Esophagus muscularis mucosa (tissue), 4 donors: ENCODE measurements around the gene PSME2. TPM values are rescaled to one million over a fixed set of nuclear protein-coding genes. Genes with fewer than 3 reads are reported as not detected.
A peak's percentile ranks its signal among the peaks of the same experiment; 100 is the strongest.

Experiments
- DNase-seq: peaks from one replicate; pipeline ENCODE4 v3.0.0-alpha.2; 2017; ENCODE audit errors: extremely low spot score
- H3K27ac ChIP-seq, 4 donors: fragments of 200-600 bp; sonication (generic); replicated peaks in 1 of 4; 1 replicate in 3 of 4; 2 replicates in 1 of 4; pipeline ENCODE4 v1.5.1; 2016 to 2019; ENCODE audit warnings: mild to moderate bottlenecking in 1 of 4
- H3K27me3 ChIP-seq, 4 donors: fragments of 200-600 bp; sonication (generic); one replicate each; pipeline versions ENCODE4 v1.5.1 to v1.6.0; 2016 to 2019
- H3K36me3 ChIP-seq, 4 donors: fragments of 200-600 bp; sonication (generic); one replicate each; pipeline ENCODE4 v1.5.1; 2016 to 2019
- H3K4me1 ChIP-seq, 4 donors: fragments of 200-600 bp; sonication (generic); one replicate each; pipeline ENCODE4 v1.5.1; 2016 to 2019
- H3K4me3 ChIP-seq, 4 donors: fragments of 200-600 bp; sonication (generic); 1 replicate in 2 of 4; 2 replicates in 2 of 4; pipeline ENCODE4 v1.5.1; 2016 to 2019; ENCODE audit warnings: mild to moderate bottlenecking in 4 of 4, moderate library complexity in 1 of 4
- H3K9me3 ChIP-seq, 4 donors: fragments of 200-600 bp; sonication (generic); 1 replicate in 3 of 4; 2 replicates in 1 of 4; pipeline ENCODE4 v1.5.1; 2016 to 2019
- CTCF ChIP-seq, 3 experiments: fragments of 200-600 bp in 2 of 3; fragments of 450-650 bp in 1 of 3; sonication (generic) in 2 of 3; IDR thresholded peaks; one replicate each; pipeline ENCODE4 v1.5.1; 2017 to 2019; ENCODE audit warnings: antibody characterized with exemption in 3 of 3, mild to moderate bottlenecking in 2 of 3, moderate library complexity in 1 of 3
- EP300 ChIP-seq: sonication (generic); formaldehyde crosslinking; IDR thresholded peaks from one replicate; pipeline ENCODE4 v1.6.1; 2017; ENCODE audit warnings: antibody characterized with exemption
- POLR2A ChIP-seq: fragments of 450-650 bp; IDR thresholded peaks from one replicate; pipeline ENCODE4 v1.6.1; 2017; ENCODE audit warnings: antibody characterized with exemption, moderate library complexity, mild to moderate bottlenecking, low read depth
- POLR2AphosphoS5 ChIP-seq, 2 donors: sonication (generic); formaldehyde crosslinking; IDR thresholded peaks; one replicate each; pipeline ENCODE4 v1.6.1; 2017; ENCODE audit warnings: antibody characterized with exemption in 2 of 2
- WGBS: methylation state at CpG from one replicate; pipeline ENCODE4 v1.1.5; 2018; 5-methylcytosine and 5-hydroxymethylcytosine counted together
- intact Hi-C: fragments of 100-400 bp; cut with DNase I; formaldehyde crosslinking; loops from one replicate; pipeline ENCODE4 v1.15.1; 2023
- total RNA-seq, 4 donors: library from RNA; depleted of rRNA; stranded (reverse); fragments of >200 nt; gene quantifications; one replicate each; pipeline versions ENCODE4 v1.1.0 to v1.2.1, GENCODE V29; 2016

PSME2 gene
- total RNA-seq, 4 donors from 2014 or later: 32.8 to 64.3 (median 42.6) TPM

GRCh38 chr14:24137529-24138395, 8.6 kb downstream of the PSME2 start:
- Histone ChIP-seq H3K27ac (peak overlapping the region; percentile 89 to 96 (median 92)), H3K4me1 (peaks cover 45 to 64% (median 58%) of the 10 kb centered on the region in 4 donors), H3K36me3 (peaks cover 10 to 25% (median 24%) of the 10 kb centered on the region in 4 donors), H3K9me3 (no peaks in the 10 kb centered on the region), H3K27me3 (no peaks in the 10 kb centered on the region), H3K4me3 (no peak overlapping the region)
- no peak for DNase-seq
- no peak for TF ChIP-seq POLR2A
- TF ChIP-seq POLR2AphosphoS5 (IDR thresholded peaks at IDR 0.05): no peak
- no peak for TF ChIP-seq CTCF (IDR thresholded peaks at IDR 0.05)
- no peak for TF ChIP-seq EP300
- intact Hi-C loops: no loop called here
- 86% methylated on average over 8 of the region's 8 CpGs for WGBS

GRCh38 chr14:24136684-24137528, 9.5 kb downstream of the PSME2 start:
- intact Hi-C loops: loop anchor here (1.0 kb wide), 1 partner anchor 23 kb away; the partner anchor contains the start of genes DCAF11 and NRL
- H3K36me3 ChIP-seq: peaks cover 10 to 25% (median 24%) of the 10 kb centered on the region in 4 donors
- H3K9me3 ChIP-seq: no peaks in the 10 kb centered on the region
- peaks cover 46 to 56% (median 55%) of the 10 kb centered on the region in 4 donors for H3K4me1 ChIP-seq
- TF ChIP-seq POLR2A (no peak), EP300 (no peak), CTCF (IDR thresholded peaks at IDR 0.05) (no peak), POLR2AphosphoS5 (IDR thresholded peaks at IDR 0.05) (no peak)
- WGBS: 50% methylated on average over 13 of the region's 13 CpGs
- DNase-seq: no peak
- H3K27ac ChIP-seq: peak overlapping the region; percentile 89 to 96 (median 92)
- H3K27me3 ChIP-seq: no peaks in the 10 kb centered on the region
- peak overlapping the region; percentile 75 to 99 (median 94) for H3K4me3 ChIP-seq

GRCh38 chr14:24135834-24136683, 10.4 kb downstream of the PSME2 start, which contains the start of gene PSME1:
PSME1 (plus strand) TSS chr14:24136194; CDS start chr14:24136263, 69 bp downstream.
- peak; percentile 97 for DNase-seq
- intact Hi-C loops: loop anchor here (1.0 kb wide), 1 partner anchor 22 kb away; the partner anchor contains the start of genes DCAF11 and NRL
- Histone ChIP-seq H3K9me3 (no peaks in the 10 kb centered on the region), H3K27ac (peak within 1 kb of the TSS; percentile 89 to 96 (median 92)), H3K4me1 (peaks cover 53 to 63% (median 61%) of the 10 kb centered on the region in 4 donors), H3K36me3 (peaks cover 10 to 25% (median 24%) of the 10 kb centered on the region in 4 donors), H3K27me3 (no peaks in the 10 kb centered on the region), H3K4me3 (peak within 1 kb of the TSS; percentile 75 to 99 (median 94))
- TF ChIP-seq CTCF (IDR thresholded peaks at IDR 0.05): peak in 2 of 3 experiments; percentile 2 to 26
- TF ChIP-seq POLR2AphosphoS5 (IDR thresholded peaks at IDR 0.05): peak; percentile 78 to 89
- TF ChIP-seq POLR2A: no peak
- no peak for TF ChIP-seq EP300
- WGBS: under 1% methylated on average over 17 of the region's 75 CpGs

GRCh38 chr14:24135584-24135833, 10.9 kb downstream of the PSME2 start:
- Histone ChIP-seq H3K27ac (peak overlapping the region; percentile 89 to 96 (median 92)), H3K9me3 (no peaks in the 10 kb centered on the region), H3K4me3 (peak overlapping the region; percentile 75 to 99 (median 94)), H3K27me3 (no peaks in the 10 kb centered on the region), H3K4me1 (peaks cover 55 to 63% (median 57%) of the 10 kb centered on the region in 4 donors), H3K36me3 (peaks cover 10 to 25% (median 24%) of the 10 kb centered on the region in 4 donors)
- intact Hi-C loops: no loop called here
- WGBS: 7% methylated on average over 9 of the region's 9 CpGs
- TF ChIP-seq EP300 (no peak), POLR2AphosphoS5 (IDR thresholded peaks at IDR 0.05) (no peak), POLR2A (no peak), CTCF (IDR thresholded peaks at IDR 0.05) (no peak)
- DNase-seq: no peak
